Upper lobe of left lung (tissue), 6 donors: ENCODE results near the gene FER1L5. TPM values are rescaled to one million over a fixed set of nuclear protein-coding genes. Genes with fewer than 3 reads are reported as not detected.

ENCODE experiments used
- ATAC-seq, 2 donors: fragments of 200-7000 bp; cut with Tn5 transposase; one replicate each; pipeline ENCODE4 v1.9.1; 2022; ENCODE audit warnings: mild to moderate bottlenecking in 2 of 2, moderate library complexity in 2 of 2; ENCODE audit not compliant: low FRiP score in 2 of 2
- DNase-seq, 2 donors: peaks; one replicate each; pipeline ENCODE4 v3.0.0-alpha.2; 2019 to 2020
- H3K27ac ChIP-seq, 4 donors: fragments of 200-600 bp; sonication (generic); one replicate each; pipeline ENCODE4 v1.5.1; 2016 to 2019
- H3K27me3 ChIP-seq, 4 donors: fragments of 200-600 bp; sonication (generic); one replicate each; pipeline ENCODE4 v1.5.1; 2017 to 2019
- H3K36me3 ChIP-seq, 4 donors: fragments of 200-600 bp; sonication (generic); one replicate each; pipeline ENCODE4 v1.5.1; 2016 to 2019
- H3K4me1 ChIP-seq, 4 donors: fragments of 200-600 bp; sonication (generic); one replicate each; pipeline ENCODE4 v1.5.1; 2018 to 2019
- H3K4me3 ChIP-seq, 4 donors: fragments of 200-600 bp; sonication (generic); one replicate each; pipeline ENCODE4 v1.5.1; 2017 to 2019; ENCODE audit warnings: mild to moderate bottlenecking in 2 of 4, moderate library complexity in 1 of 4
- H3K9me3 ChIP-seq, 4 donors: fragments of 200-600 bp; sonication (generic); one replicate each; pipeline ENCODE4 v1.5.1; 2018 to 2019
- EP300 ChIP-seq, 4 donors: sonication (generic); formaldehyde crosslinking; IDR thresholded peaks; one replicate each; pipeline ENCODE4 v1.5.1; 2017; ENCODE audit warnings: antibody characterized with exemption in 4 of 4, control low read depth in 2 of 4
- POLR2A ChIP-seq, 4 donors: fragments of 450-650 bp; IDR thresholded peaks; one replicate each; pipeline ENCODE4 v1.5.1; 2016 to 2017; ENCODE audit warnings: antibody characterized with exemption in 4 of 4, mild to moderate bottlenecking in 2 of 4
- POLR2AphosphoS5 ChIP-seq, 2 donors: sonication (generic); formaldehyde crosslinking; IDR thresholded peaks; one replicate each; pipeline ENCODE4 v1.5.1; 2017; ENCODE audit warnings: antibody characterized with exemption in 2 of 2
- WGBS, 2 donors: methylation state at CpG; one replicate each; pipeline ENCODE4 v1.1.5; 2017 to 2018; 5-methylcytosine and 5-hydroxymethylcytosine counted together
- total RNA-seq, 6 donors: library from RNA; depleted of rRNA in 4 of 6; stranded (reverse); fragments of >200 nt in 4 of 6; gene quantifications; one replicate each; pipeline versions ENCODE4 v1.1.0 to v1.2.1, GENCODE V29; 2016 to 2021
- TF ChIP-seq, protein P1 (sequence below), 6 experiments: fragments of 450-650 bp in 4 of 6; fragments of 200-600 bp in 2 of 6; sonication (generic) in 2 of 6; IDR thresholded peaks; one replicate each; pipeline ENCODE4 v1.5.1; 2016 to 2019; ENCODE audit warnings: antibody characterized with exemption in 6 of 6
- donor health status: DM: no; HTN: no; CAD: no; lungs with moderate emphysema.
- donor health status: DM: no; HTN: yes; CAD: no; lungs with severe emphysema.

FER1L5 gene
- total RNA-seq, 6 donors from 2014 or later = 0.15 to 5.2 (median 0.43) TPM

DNA sequence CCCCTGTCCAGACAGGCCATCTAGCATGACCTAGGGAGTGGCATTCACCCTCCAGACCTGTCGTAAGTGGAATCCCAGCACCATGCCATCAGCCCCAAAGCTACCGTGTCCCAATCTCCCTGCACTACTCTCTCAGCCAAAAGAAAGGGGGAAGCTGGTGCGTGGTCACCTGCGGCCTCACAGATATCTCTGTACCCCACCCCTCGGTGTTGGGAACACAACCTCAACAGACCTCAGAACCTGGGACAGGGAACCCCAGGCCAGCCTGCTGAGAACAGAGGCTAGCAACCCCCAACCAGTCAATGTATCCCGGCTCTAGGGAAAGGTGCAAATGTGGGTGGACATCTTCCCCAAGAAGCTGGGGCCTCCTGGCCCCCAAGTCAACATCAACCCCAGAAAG lies 59.1 kb downstream of the FER1L5 start:
- no peaks in the 10 kb centered on the region for H3K4me1 ChIP-seq
- H3K9me3 ChIP-seq = no peaks in the 10 kb centered on the region
- DNase-seq = no peak
- WGBS, 2 donors = 96 to 97% methylated on average over 4 to 6 of the region's 6 CpGs
- H3K27me3 ChIP-seq = no peaks in the 10 kb centered on the region
- ATAC-seq = no peak
- H3K36me3 ChIP-seq = peaks cover 11 to 36% (median 26%) of the 10 kb centered on the region in 4 donors
- TF ChIP-seq, protein P1, sequence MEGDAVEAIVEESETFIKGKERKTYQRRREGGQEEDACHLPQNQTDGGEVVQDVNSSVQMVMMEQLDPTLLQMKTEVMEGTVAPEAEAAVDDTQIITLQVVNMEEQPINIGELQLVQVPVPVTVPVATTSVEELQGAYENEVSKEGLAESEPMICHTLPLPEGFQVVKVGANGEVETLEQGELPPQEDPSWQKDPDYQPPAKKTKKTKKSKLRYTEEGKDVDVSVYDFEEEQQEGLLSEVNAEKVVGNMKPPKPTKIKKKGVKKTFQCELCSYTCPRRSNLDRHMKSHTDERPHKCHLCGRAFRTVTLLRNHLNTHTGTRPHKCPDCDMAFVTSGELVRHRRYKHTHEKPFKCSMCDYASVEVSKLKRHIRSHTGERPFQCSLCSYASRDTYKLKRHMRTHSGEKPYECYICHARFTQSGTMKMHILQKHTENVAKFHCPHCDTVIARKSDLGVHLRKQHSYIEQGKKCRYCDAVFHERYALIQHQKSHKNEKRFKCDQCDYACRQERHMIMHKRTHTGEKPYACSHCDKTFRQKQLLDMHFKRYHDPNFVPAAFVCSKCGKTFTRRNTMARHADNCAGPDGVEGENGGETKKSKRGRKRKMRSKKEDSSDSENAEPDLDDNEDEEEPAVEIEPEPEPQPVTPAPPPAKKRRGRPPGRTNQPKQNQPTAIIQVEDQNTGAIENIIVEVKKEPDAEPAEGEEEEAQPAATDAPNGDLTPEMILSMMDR (IDR thresholded peaks at IDR 0.05) = no peak
- TF ChIP-seq POLR2A (IDR thresholded peaks at IDR 0.05) (no peak), POLR2AphosphoS5 (IDR thresholded peaks at IDR 0.05) (no peak), EP300 (IDR thresholded peaks at IDR 0.05) (no peak)
- H3K27ac ChIP-seq = no peak overlapping the region
- H3K4me3 ChIP-seq = no peak overlapping the region

DNA sequence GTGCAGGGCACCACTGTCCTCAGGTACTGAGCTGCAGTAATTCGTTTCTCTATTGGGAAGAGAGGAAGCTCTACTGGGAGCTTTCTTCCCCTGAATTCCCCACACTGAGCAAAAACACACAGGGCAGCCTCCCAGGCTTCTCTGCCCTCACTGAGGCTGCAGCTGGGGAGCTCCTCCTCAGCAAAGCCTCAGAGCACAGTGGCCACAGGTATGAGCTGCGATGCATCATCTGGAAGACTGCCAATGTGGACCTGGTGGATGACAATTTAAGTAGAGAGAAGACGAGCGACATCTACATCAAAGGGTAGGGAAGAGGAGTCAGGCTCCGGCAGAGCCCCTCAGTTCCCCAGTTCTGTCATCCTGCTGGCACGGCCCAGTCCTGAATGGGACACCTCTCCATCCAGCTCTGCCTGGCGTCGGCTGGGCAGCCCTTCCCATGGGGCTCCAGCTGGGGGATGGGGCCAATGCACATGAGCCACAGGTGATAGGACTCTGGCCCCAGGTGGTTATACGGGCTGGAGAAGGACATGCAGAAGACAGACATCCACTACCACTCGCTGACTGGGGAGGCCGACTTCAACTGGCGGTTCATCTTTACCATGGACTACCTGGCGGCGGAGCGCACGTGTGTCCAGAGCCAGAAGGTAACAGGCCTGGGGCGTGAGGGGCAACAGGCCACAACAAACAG lies 59.7 kb downstream of the FER1L5 start:
- Histone ChIP-seq H3K4me3 (no peak overlapping the region), H3K36me3 (peaks cover 14 to 42% (median 32%) of the 10 kb centered on the region in 4 donors), H3K27ac (no peak overlapping the region), H3K9me3 (no peaks in the 10 kb centered on the region), H3K27me3 (no peaks in the 10 kb centered on the region), H3K4me1 (no peaks in the 10 kb centered on the region)
- WGBS, 2 donors = 89 to 98% methylated on average over 11 to 15 of the region's 17 CpGs
- no peak for DNase-seq
- TF ChIP-seq, protein P1 (IDR thresholded peaks at IDR 0.05) = no peak
- TF ChIP-seq POLR2AphosphoS5 (IDR thresholded peaks at IDR 0.05) (no peak), POLR2A (IDR thresholded peaks at IDR 0.05) (no peak), EP300 (IDR thresholded peaks at IDR 0.05) (no peak)
- ATAC-seq = no peak

DNA sequence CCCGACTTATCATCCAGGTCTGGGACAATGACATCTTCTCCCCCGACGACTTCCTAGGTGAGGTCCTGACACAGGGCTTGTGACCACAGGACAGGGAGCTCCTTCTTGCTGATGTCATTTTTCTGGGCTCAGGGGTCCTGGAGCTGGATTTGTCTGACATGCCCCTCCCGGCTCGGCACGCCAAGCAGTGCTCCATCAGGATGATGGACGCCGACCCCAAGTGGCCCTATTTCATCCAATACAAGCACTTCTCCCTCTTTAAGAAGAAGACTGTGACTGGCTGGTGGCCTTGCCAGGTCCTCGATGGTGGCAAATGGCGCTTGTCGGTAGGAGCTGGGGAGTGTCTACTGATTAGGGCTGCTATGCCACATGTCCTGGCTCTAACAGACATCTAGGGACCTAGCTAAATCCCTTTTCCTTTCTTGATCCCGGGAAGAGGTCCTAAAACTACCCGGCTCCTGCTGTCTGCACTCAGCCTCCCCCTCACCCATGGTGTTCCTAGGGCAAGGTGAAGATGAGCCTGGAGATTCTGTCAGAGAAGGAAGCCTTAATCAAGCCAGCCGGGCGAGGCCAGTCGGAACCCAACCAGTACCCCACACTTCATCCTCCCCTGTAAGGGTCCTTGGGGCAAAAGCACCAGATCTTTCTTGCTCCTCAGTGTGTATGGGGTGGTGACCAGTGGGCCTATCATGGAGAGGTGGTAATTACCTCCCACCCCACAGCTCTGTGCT lies 60.6 kb downstream of the FER1L5 start:
- no peak for DNase-seq

DNA sequence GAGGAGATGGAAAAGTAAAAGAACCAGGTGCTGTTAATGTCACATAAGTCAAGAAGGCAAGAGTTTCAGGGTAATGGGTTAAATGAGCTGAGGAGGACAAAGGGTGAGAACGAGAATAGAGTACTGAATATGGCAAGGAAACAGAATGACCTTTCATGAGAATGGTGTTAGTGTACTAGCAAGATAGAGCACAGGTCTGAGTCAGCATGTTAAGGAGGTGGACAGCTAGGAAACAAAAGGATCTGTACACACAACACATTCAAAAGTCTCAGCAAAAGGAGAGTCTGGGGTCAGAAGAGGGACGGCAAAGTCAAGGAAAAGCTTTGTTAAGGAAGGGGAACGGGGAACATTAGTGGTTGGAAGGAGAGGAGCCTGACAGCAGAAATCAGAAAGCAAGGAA lies 68.4 kb downstream of the FER1L5 start:
- Histone ChIP-seq H3K4me1 (no peaks in the 10 kb centered on the region), H3K4me3 (no peak overlapping the region), H3K27me3 (no peaks in the 10 kb centered on the region), H3K9me3 (no peaks in the 10 kb centered on the region), H3K36me3 (peaks cover 14 to 61% (median 49%) of the 10 kb centered on the region in 4 donors), H3K27ac (no peak overlapping the region)
- no peak for ATAC-seq
- no peak for DNase-seq
- TF ChIP-seq, protein P1 (IDR thresholded peaks at IDR 0.05) = no peak
- TF ChIP-seq POLR2A (IDR thresholded peaks at IDR 0.05) = no peak
- TF ChIP-seq POLR2AphosphoS5 (IDR thresholded peaks at IDR 0.05) = no peak
- no peak for TF ChIP-seq EP300 (IDR thresholded peaks at IDR 0.05)
- 89 to 91% methylated on average over 3 of the region's 3 CpGs for WGBS, 2 donors

More for the DNA sequence above, 60.6 kb downstream of the FER1L5 start:
- 98 to 99% methylated on average over 12 to 15 of the region's 16 CpGs for WGBS, 2 donors
- Histone ChIP-seq H3K9me3 (no peaks in the 10 kb centered on the region), H3K4me1 (no peaks in the 10 kb centered on the region), H3K4me3 (no peak overlapping the region), H3K27me3 (no peaks in the 10 kb centered on the region), H3K36me3 (peaks cover 18 to 52% (median 38%) of the 10 kb centered on the region in 4 donors), H3K27ac (no peak overlapping the region)
- TF ChIP-seq POLR2A (IDR thresholded peaks at IDR 0.05) (no peak), EP300 (IDR thresholded peaks at IDR 0.05) (no peak), POLR2AphosphoS5 (IDR thresholded peaks at IDR 0.05) (no peak)
- TF ChIP-seq, protein P1 (IDR thresholded peaks at IDR 0.05) = no peak
- ATAC-seq = no peak
